Measurements from ENCODE around the gene GPSM3. TPM values are rescaled to one million over a fixed set of nuclear protein-coding genes. Genes with fewer than 3 reads are reported as not detected.

Gene GPSM3
- total and polyA plus RNA-seq, 2 donors (not counting 1 experiment from before 2014, with no cell fraction given) = 2.3 to 7.0 TPM

DNA sequence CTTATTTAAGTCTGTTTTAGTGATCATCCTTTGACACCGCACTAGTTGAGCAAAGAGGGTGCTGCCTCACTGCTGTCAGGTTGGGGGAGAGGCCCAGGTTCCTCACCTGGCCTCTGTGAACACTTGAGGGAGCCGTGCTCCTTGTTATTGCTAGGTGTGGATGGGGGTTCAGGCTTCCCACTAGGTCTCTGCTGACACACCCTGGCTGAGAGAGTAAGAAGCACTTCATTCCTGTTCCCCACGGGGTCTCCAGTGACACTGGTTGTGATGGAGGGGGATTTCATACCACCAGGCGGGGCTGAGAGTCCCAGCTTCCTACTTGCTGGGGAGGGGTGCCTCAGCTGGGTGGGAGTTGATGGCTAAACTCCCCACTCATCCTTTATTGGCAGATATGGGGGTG, 42.5 kb upstream of the GPSM3 start:
- H3K4me1 ChIP-seq (ENCODE audit: control insufficient read depth, extremely low read depth, insufficient read depth, low read length) = no peaks in the 10 kb centered on the region
- TF ChIP-seq EZH2 (IDR thresholded peaks at IDR 0.05; ENCODE audit: low read length, missing control alignments) = no peak
- TF ChIP-seq, protein P1, sequence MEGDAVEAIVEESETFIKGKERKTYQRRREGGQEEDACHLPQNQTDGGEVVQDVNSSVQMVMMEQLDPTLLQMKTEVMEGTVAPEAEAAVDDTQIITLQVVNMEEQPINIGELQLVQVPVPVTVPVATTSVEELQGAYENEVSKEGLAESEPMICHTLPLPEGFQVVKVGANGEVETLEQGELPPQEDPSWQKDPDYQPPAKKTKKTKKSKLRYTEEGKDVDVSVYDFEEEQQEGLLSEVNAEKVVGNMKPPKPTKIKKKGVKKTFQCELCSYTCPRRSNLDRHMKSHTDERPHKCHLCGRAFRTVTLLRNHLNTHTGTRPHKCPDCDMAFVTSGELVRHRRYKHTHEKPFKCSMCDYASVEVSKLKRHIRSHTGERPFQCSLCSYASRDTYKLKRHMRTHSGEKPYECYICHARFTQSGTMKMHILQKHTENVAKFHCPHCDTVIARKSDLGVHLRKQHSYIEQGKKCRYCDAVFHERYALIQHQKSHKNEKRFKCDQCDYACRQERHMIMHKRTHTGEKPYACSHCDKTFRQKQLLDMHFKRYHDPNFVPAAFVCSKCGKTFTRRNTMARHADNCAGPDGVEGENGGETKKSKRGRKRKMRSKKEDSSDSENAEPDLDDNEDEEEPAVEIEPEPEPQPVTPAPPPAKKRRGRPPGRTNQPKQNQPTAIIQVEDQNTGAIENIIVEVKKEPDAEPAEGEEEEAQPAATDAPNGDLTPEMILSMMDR (conservative IDR thresholded peaks at IDR 0.05 in 1 of 2, IDR thresholded peaks at IDR 0.05 in 1 of 2; ENCODE audit: low read depth in 1 of 2, low read length in 2 of 2) = no peak
- H3K4me3 ChIP-seq (replicated peaks in 1 of 4; ENCODE audit: control extremely low read depth in 1 of 4, insufficient read depth in 1 of 4, low read depth in 3 of 4, low read length in 4 of 4) = no peak overlapping the region
- H3K79me2 ChIP-seq (ENCODE audit: control insufficient read depth, insufficient read depth, low read length) = no peaks in the 10 kb centered on the region
- H4K20me1 ChIP-seq (ENCODE audit: control insufficient read depth, extremely low read depth, insufficient read depth, low read length) = no peaks in the 10 kb centered on the region
- no peak overlapping the region for H2AFZ ChIP-seq (ENCODE audit: low read length)
- no peak overlapping the region for H3K9ac ChIP-seq (ENCODE audit: insufficient read depth, low read length)
- no peak overlapping the region for H3K27ac ChIP-seq (ENCODE audit: insufficient read depth, low read length)
- H3K9me3 ChIP-seq (ENCODE audit: control insufficient read depth, insufficient read depth, low read depth, low read length) = no peaks in the 10 kb centered on the region
- no peak overlapping the region for H3K4me2 ChIP-seq (ENCODE audit: extremely low read depth, insufficient read depth, low read length)
- no peaks in the 10 kb centered on the region for H3K36me3 ChIP-seq (ENCODE audit: control insufficient read depth, insufficient read depth, low read length)
- no peak for DNase-seq (ENCODE audit: low read depth in 2 of 2)
- H3K27me3 ChIP-seq (ENCODE audit: control insufficient read depth, insufficient read depth, low read length) = no peaks in the 10 kb centered on the region

DNA sequence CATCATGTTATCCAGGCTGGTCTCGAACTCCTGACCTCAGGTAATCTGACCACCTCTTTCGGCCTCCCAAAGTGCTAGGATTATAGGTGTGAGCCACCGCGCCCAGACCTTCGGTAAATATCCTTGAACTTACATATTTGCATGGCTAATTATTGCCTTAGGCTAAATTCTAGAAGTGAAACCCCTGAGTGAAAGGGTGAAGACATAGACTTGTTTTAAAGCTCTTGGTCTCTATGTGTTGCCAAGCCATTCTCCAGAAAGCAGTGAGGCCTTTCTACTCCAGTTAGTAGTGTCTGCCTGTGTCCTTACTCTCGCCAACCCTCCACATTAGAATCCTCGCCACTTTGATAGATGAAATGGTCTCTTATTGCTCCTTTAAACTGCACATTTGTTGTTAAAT, 34.0 kb upstream of the GPSM3 start:
- no peak overlapping the region for H3K27ac ChIP-seq (ENCODE audit: insufficient read depth, low read length)
- TF ChIP-seq, protein P1 (conservative IDR thresholded peaks at IDR 0.05 in 1 of 2, IDR thresholded peaks at IDR 0.05 in 1 of 2; ENCODE audit: low read depth in 1 of 2, low read length in 2 of 2) = no peak
- no peak for TF ChIP-seq EZH2 (IDR thresholded peaks at IDR 0.05; ENCODE audit: low read length, missing control alignments)
- H3K79me2 ChIP-seq (ENCODE audit: control insufficient read depth, insufficient read depth, low read length) = no peaks in the 10 kb centered on the region
- no peak overlapping the region for H3K4me3 ChIP-seq (replicated peaks in 1 of 4; ENCODE audit: control extremely low read depth in 1 of 4, insufficient read depth in 1 of 4, low read depth in 3 of 4, low read length in 4 of 4)
- H3K9me3 ChIP-seq (ENCODE audit: control insufficient read depth, insufficient read depth, low read depth, low read length) = no peaks in the 10 kb centered on the region
- no peak for DNase-seq (ENCODE audit: low read depth in 2 of 2)
- H2AFZ ChIP-seq (ENCODE audit: low read length) = no peak overlapping the region
- peaks cover 3% of the 10 kb centered on the region for H3K27me3 ChIP-seq (ENCODE audit: control insufficient read depth, insufficient read depth, low read length)
- H3K4me2 ChIP-seq (ENCODE audit: extremely low read depth, insufficient read depth, low read length) = no peak overlapping the region
- no peaks in the 10 kb centered on the region for H4K20me1 ChIP-seq (ENCODE audit: control insufficient read depth, extremely low read depth, insufficient read depth, low read length)
- H3K4me1 ChIP-seq (ENCODE audit: control insufficient read depth, extremely low read depth, insufficient read depth, low read length) = no peaks in the 10 kb centered on the region
- H3K36me3 ChIP-seq (ENCODE audit: control insufficient read depth, insufficient read depth, low read length) = no peaks in the 10 kb centered on the region
- H3K9ac ChIP-seq (ENCODE audit: insufficient read depth, low read length) = no peak overlapping the region

DNA sequence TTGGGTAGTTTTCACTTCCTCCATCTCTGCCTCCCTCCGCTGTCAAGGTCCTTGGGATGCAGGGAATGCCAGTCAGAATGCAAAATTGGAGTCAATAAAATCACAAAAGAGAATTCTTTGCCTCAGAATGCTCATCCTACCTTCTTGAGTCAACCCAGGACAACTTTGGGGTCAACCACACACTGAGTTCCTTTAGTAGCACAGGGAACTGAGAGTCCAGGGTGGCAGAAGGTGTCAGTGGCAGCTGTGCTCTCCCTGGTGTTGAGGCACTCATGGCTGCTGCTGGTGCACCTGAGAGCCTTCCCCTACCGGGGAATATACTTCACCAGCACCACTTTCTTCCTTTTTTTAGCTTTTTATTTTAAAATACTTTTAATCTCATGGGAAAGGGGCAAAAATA, 32.3 kb upstream of the GPSM3 start:
- TF ChIP-seq EZH2 (IDR thresholded peaks at IDR 0.05; ENCODE audit: low read length, missing control alignments) = no peak
- TF ChIP-seq, protein P1 (conservative IDR thresholded peaks at IDR 0.05 in 1 of 2, IDR thresholded peaks at IDR 0.05 in 1 of 2; ENCODE audit: low read depth in 1 of 2, low read length in 2 of 2) = no peak
- H3K4me2 ChIP-seq (ENCODE audit: extremely low read depth, insufficient read depth, low read length) = no peak overlapping the region
- no peak overlapping the region for H3K27ac ChIP-seq (ENCODE audit: insufficient read depth, low read length)

More for the DNA sequence above, 32.3 kb upstream of the GPSM3 start:
- Histone ChIP-seq H3K79me2 (ENCODE audit: control insufficient read depth, insufficient read depth, low read length) (no peaks in the 10 kb centered on the region), H4K20me1 (ENCODE audit: control insufficient read depth, extremely low read depth, insufficient read depth, low read length) (no peaks in the 10 kb centered on the region), H2AFZ (ENCODE audit: low read length) (no peak overlapping the region), H3K4me1 (ENCODE audit: control insufficient read depth, extremely low read depth, insufficient read depth, low read length) (no peaks in the 10 kb centered on the region), H3K36me3 (ENCODE audit: control insufficient read depth, insufficient read depth, low read length) (no peaks in the 10 kb centered on the region), H3K9ac (ENCODE audit: insufficient read depth, low read length) (no peak overlapping the region), H3K4me3 (replicated peaks in 1 of 4; ENCODE audit: control extremely low read depth in 1 of 4, insufficient read depth in 1 of 4, low read depth in 3 of 4, low read length in 4 of 4) (no peak overlapping the region), H3K9me3 (ENCODE audit: control insufficient read depth, insufficient read depth, low read depth, low read length) (no peaks in the 10 kb centered on the region), H3K27me3 (ENCODE audit: control insufficient read depth, insufficient read depth, low read length) (peaks cover 3% of the 10 kb centered on the region)
- no peak for DNase-seq (ENCODE audit: low read depth in 2 of 2)
